Peyer's patch (tissue), 4 donors: ENCODE measurements around the gene RAB27B.

Experiments
- CTCF ChIP-seq, 6 experiments: fragments of 450-650 bp in 4 of 6; fragments of 200-600 bp in 2 of 6; sonication (generic) in 1 of 6; IDR thresholded peaks; one replicate each; pipeline ENCODE4 v1.5.1; 2017 to 2019; ENCODE audit warnings: antibody characterized with exemption in 6 of 6, mild to moderate bottlenecking in 3 of 6, moderate library complexity in 1 of 6
- POLR2A ChIP-seq, 2 donors: fragments of 450-650 bp; IDR thresholded peaks; one replicate each; pipeline ENCODE4 v1.5.1; 2017; ENCODE audit warnings: antibody characterized with exemption in 2 of 2, mild to moderate bottlenecking in 2 of 2, moderate library complexity in 2 of 2

GRCh38 chr18:54790109-54790508, 38.2 kb upstream of the RAB27B start:
- TF ChIP-seq CTCF (IDR thresholded peaks at IDR 0.05) (no peak), POLR2A (IDR thresholded peaks at IDR 0.05) (no peak)
